8988T (cell line): Measurements from ENCODE around the gene CLDN4.
"Not testable (repeated sequence)": the region's sequence is repeated elsewhere in the genome, so short reads cannot be mapped to it uniquely, and the experiment has no call there.

Experiments used
- DNase-seq: peaks from one replicate; pipeline ENCODE4 v3.0.0; 2011

The CLDN4 gene

GRCh38 chr7:73844131-73844547, 13.3 kb downstream of the CLDN4 start:
- DNase-seq = no peak

GRCh38 chr7:73844848-73845460, 14.2 kb downstream of the CLDN4 start:
- DNase-seq = no peak

- not testable (repeated sequence) for DNase-seq
Observed at GRCh38 chr7:73845701-73846195, 15.0 kb downstream of the CLDN4 start.

- no peak for DNase-seq
Observed at GRCh38 chr7:73847941-73848723, 17.3 kb downstream of the CLDN4 start.

GRCh38 chr7:73850781-73851207, 20.0 kb downstream of the CLDN4 start:
- no peak for DNase-seq

GRCh38 chr7:73851410-73852338, 20.9 kb downstream of the CLDN4 start:
- no peak for DNase-seq

GRCh38 chr7:73852500-73852899, 21.7 kb downstream of the CLDN4 start:
- no peak for DNase-seq

- DNase-seq = no peak
Observed at GRCh38 chr7:73856941-73857340, 26.1 kb downstream of the CLDN4 start.

- no peak for DNase-seq
Observed at GRCh38 chr7:73858807-73859206, 28.0 kb downstream of the CLDN4 start.

- no peak for DNase-seq
Observed at GRCh38 chr7:73860859-73861258, 30.1 kb downstream of the CLDN4 start, which contains the start of gene TMEM270. Gene TMEM270 (plus strand): TSS chr7:73861159. CDS start chr7:73861195, 36 bp downstream.

- no peak for DNase-seq
Observed at GRCh38 chr7:73861305-73861704, 30.5 kb downstream of the CLDN4 start.

- no peak for DNase-seq
Observed at GRCh38 chr7:73864981-73865711, 34.4 kb downstream of the CLDN4 start.

- no peak for DNase-seq
Observed at GRCh38 chr7:73865738-73866445, 35.1 kb downstream of the CLDN4 start.

GRCh38 chr7:73866446-73866767, 35.6 kb downstream of the CLDN4 start:
- DNase-seq = no peak

- DNase-seq = no peak
Observed at GRCh38 chr7:73869011-73869798, 38.4 kb downstream of the CLDN4 start.

GRCh38 chr7:73870041-73870492, 39.3 kb downstream of the CLDN4 start:
- no peak for DNase-seq

- DNase-seq = no peak
Observed at GRCh38 chr7:73871163-73872011, 40.6 kb downstream of the CLDN4 start.

- no peak for DNase-seq
Observed at GRCh38 chr7:73872056-73872908, 41.5 kb downstream of the CLDN4 start.

- DNase-seq = no peak
Observed at GRCh38 chr7:73876361-73876760, 45.6 kb downstream of the CLDN4 start.
